Measurements from ENCODE around the gene CEP57L1.

DNA sequence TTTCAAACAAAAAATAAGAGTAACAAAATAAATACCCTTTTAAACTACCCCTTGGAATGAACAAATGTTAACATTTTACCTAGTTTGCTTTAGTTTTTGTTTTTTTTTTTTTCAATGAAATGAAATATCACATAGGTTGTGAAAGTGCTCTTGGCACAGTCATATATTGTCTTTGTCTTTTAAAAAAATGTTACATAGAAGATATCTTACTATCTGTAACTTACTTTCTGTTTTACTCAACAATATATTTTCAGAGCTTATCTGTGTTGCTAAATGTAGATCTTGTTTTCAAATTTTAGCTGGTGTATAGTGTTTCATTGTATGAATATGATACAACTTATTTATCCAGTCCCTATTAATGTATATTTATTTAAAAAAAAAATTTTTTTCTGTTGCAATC is 8.6 kb downstream of the CEP57L1 start:
- TF ChIP-seq, protein P1, sequence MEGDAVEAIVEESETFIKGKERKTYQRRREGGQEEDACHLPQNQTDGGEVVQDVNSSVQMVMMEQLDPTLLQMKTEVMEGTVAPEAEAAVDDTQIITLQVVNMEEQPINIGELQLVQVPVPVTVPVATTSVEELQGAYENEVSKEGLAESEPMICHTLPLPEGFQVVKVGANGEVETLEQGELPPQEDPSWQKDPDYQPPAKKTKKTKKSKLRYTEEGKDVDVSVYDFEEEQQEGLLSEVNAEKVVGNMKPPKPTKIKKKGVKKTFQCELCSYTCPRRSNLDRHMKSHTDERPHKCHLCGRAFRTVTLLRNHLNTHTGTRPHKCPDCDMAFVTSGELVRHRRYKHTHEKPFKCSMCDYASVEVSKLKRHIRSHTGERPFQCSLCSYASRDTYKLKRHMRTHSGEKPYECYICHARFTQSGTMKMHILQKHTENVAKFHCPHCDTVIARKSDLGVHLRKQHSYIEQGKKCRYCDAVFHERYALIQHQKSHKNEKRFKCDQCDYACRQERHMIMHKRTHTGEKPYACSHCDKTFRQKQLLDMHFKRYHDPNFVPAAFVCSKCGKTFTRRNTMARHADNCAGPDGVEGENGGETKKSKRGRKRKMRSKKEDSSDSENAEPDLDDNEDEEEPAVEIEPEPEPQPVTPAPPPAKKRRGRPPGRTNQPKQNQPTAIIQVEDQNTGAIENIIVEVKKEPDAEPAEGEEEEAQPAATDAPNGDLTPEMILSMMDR (IDR thresholded peaks at IDR 0.05; ENCODE audit: insufficient read depth, low read depth, low read length): no peak
- no peak for TF ChIP-seq EZH2 (IDR thresholded peaks at IDR 0.05; ENCODE audit: insufficient read depth, low read length)
